HG03039 (cell line): ENCODE results near the gene NPAS2.
A peak's percentile ranks its signal among the peaks of the same experiment; 100 is the strongest.

Experiments
- ATAC-seq: cut with Tn5 transposase; IDR thresholded peaks from one replicate; pipeline ENCODE4 v1.9.1; 2021; ENCODE audit warnings: mild to moderate bottlenecking, moderate library complexity; ENCODE audit not compliant: unreplicated experiment

NPAS2 gene

DNA sequence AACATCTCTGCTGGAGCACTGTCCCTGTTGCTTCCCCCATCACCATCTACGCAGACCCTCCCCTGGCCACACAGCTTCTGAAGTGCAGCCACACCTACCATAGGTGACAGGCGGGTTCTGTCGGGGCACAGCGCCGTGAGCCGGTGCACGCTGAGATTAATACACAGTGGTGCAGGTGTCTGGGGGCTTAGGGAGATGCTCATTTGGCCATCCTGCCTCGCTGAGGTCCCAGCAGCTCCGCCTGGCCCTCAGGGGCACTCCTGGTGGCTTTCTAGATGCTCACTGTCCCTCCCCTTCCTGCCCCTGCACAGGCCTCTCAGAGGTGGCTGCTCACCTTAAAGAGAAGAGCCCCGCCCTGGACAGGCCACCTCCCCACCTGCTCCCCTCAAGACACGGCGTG, 163.3 kb downstream of the NPAS2 start:
- ATAC-seq = no peak

DNA sequence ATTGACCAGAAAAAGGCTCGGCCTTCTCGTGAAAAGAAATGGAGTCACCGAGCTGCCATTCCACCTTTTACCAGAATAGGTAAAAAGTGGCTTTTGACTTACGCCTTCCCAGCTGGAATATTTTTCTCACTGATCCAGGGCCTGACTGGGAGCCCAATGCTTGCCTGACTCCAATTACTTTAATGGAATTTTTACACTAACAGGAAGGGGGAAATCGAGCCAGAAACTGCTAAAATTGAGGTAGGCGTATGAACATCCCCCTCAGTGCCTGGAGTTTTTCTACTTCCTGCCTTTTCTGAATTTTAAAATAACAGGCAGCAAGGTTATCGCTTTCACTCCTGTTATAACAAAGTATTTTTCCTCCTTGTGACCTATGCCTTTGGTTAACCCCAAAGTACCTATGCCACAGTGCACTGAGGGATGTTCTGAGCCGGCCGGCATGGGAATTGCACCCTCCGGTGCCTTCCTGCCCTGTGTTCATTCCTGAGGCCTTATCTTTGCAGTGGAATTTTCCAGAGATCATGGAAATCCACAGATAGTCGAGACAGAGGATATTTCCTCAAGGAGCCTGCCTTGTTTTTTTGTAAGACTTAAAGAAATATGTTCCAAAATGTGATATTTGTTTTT, 163.9 kb downstream of the NPAS2 start:
- ATAC-seq = no peak

- ATAC-seq = peak; percentile 58
Observed at GRCh38 chr2:100984892-100985307, 165.0 kb downstream of the NPAS2 start.

DNA sequence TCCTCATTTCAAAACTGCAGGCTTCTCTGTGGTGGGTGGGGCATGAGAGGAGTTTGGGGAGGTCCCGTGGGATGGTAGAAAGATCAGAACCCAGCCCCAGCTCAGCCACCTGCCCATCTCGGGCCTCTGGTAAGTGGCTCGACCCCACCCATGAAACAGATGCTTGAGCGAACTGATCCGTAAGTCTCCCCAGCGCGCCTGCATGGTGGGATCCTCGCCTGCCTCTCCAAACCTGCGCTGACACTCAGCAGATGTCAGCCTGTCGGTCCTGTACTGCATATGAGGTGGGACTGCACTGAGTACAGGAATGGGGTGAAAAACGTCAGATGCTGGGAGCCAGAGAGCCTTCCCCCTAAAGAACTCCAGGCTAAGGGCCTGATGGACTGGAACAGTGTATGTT, 166.2 kb downstream of the NPAS2 start:
- no peak for ATAC-seq

DNA sequence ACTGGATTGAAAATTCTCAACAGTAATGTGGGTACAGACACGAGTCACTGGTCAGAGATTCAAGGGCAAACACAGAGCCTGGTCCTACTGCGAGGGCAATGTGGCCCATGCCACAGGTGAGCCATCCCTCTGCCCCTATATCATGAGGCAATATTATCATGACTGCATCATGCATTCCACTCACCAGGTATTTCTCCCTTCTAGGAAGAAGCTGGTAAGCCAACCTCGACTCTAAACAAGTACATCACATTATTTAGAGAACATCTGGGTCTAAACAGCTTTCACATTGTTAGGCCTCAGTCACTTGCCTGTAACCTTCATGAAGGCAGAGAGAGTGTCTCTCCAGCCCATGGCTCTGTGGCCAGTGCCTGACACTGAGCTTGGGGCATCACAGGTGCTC, 167.6 kb downstream of the NPAS2 start:
- no peak for ATAC-seq

- ATAC-seq = no peak
Observed at GRCh38 chr2:100987974-100988373, 168.0 kb downstream of the NPAS2 start.

DNA sequence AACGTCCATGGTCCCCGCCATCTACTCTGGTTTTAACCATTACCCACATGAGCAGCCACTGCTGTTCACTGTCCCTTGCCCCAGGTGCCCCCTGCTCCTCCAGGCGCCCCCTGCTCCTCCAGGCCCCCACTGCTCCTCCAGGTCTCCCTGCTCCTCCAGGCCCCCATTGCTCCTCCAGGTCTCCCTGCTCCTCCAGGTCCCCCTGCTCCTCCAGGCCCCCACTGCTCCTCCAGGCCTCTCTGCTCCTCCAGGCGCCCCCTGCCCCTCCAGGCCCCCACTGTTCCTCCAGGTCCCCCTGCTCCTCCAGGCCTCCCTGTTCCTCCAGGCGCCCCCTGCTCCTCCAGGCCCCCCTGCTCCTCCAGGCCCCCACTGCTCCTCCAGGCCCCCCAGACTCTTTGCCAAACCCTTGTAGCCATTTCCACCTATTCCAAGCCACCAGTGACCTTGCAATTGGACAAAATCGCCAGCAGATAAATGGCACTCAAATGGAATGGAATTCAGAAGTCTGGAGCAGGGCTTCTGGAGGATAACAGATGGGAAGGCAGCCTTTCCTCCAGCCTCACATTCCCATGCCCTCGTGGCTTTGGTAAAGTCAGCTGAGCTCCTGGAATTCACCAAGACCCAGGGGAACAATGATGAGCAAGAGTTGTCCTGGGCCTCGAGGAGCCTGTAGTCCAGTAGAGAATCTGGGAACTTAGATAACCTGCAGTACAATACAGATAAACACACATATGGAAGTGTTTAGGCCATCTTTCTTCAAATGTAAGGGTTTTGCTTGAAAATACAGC, 168.9 kb downstream of the NPAS2 start:
- no peak for ATAC-seq

DNA sequence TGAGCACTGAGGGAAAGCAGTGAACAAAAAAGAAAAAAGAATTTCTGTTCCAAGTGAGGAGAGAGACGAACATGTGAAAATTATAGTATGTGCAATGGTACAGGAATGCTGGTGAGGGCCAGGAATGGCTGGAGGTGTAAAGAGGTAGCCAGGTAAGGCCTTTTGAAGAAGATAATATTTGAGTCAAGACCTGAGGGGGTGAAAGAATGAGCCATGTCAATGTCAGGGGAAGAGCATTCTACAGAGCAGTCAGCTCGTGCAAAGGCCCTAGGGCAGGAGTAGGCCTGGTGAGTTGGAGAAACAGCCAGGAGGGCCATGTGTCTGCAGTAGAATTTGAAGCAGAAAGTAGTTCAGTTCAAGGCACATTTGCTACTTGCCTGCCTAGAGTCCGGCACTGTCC, 169.7 kb downstream of the NPAS2 start:
- ATAC-seq = no peak

DNA sequence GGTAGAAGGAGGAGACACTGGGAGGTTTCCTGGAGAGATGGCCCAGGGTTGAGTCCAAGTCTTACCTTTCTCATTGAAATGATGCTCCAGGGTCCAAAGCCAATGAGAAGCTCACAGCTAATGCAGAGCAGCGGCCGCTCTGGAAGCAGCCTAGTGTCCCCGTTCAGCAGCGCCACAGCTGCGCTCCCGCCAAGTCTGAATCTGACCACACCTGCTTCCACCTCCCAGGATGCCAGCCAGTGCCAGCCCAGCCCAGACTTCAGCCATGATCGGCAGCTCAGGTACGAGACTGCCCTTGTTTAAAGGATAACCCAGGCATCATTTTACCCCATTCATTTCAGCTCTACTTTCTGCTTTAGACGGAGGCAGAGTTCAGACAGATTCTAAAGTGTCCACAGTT, 170.2 kb downstream of the NPAS2 start:
- ATAC-seq = no peak

DNA sequence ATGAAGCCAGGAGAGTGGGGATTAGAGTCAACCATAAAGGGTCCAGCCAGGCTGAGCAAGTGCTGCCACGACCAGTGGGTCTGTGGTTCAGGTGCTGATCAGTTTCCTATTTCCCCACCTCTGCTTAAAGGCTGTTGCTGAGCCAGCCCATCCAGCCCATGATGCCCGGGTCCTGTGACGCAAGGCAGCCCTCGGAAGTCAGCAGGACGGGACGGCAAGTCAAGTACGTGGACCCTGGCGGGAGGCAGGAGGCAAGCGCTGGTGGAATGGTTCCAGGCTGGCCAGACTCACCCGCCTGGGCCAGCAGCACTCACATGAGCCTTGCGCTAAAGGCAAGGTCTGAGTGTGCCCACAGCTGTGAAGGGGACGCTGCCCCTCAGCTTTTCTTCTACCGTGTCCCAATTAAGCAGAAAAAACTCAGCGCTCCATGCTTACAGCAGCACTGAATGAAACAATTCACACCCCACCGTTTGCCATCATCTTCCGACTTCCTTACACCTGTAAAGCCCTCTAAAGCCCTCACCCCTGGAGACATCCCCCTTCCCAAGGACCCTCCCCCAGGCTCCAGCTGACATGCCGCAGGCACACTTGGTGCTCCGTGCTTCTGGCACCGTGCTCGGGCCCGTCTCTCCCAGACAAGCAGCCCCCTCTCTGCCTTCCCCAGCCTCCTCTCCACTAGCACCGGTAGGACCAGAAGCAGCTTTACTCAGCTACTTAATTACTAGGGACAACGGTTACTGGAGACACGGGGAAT, 170.9 kb downstream of the NPAS2 start:
- ATAC-seq = no peak

DNA sequence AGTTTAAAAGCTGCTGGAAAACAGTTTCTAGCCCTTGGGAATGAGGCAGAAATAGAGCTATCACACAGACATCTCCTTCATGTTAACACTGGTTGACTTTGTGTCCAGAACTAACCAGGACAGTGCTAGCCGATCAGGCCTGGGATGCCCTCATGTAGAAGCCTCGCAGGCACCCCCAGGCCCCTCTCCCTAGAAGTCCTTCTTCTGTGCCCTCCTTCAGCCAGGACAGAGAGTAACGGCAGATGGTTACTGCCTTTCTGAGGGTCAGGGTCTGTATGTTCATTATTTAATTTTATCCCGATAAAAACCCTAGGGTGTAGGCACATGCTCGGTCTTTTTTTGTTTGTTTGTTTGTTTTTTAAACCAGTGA, 171.4 kb downstream of the NPAS2 start:
- ATAC-seq = no peak

DNA sequence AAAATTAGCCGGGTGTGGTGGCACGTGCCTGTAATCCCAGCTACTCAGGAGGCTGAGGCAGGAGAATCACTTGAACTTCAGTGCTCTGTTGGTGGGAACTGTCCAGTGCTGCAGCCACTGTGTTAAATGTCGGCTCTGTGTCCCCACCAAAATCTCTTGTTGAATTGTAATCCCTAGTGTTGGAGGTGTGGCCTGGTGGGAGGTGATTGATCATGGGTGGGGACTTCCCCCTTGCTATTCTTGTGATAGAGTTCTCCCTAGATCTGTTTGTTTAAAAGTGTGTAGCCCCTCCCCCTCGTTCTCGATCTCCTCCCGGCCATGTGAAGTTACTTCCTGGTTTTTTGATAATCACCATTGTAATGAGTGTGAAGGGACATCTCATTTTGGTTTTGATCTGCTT, 172.3 kb downstream of the NPAS2 start:
- ATAC-seq = no peak

DNA sequence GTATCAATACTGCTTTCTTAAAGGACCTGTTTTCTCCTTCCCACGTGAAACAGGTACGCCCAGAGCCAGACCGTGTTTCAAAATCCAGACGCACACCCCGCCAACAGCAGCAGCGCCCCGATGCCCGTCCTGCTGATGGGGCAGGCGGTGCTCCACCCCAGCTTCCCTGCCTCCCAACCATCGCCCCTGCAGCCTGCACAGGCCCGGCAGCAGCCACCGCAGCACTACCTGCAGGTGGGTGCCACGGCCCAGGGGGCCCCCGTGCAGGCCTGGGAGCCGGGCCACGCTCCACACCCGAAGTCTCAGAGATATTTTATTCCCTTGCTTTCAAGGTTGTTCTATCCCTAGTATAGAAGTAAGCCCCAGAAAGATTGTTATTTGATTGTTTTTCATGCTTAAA, 173.4 kb downstream of the NPAS2 start:
- no peak for ATAC-seq

- ATAC-seq = no peak
Observed at GRCh38 chr2:100995309-100996075, 175.6 kb downstream of the NPAS2 start.

DNA sequence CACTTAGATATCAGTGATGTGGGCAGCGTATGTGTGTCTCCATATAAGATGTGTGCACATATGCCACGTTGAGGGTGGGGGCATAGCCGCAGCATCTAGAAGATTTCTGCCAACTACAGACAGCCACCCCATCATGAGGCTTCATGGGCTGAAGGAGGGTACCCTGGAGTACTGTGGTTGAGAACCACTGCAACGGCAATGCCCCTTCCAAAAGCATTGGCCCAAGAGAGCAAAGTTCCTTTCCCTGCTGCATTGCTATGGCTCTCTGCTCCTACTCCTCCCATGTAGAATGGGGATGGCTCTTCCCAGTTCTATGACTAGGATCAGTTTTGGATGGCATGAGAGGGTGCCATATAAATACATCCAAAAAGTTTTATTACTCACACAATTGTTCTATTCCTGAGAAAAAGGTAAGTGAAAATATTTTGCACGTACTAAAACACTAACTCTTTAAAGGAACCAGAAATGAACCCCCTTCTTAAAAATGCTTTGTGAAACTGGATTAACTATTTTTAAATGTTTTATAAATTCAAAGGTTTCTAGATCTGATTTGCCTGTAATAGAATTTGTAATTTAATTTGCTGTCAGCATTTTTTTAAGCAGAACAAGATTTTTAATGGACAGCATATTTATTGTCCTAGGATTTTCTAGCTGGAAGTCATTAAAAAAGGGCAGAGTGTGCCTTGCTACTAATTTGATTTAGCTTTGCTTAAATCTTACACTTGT, 177.7 kb downstream of the NPAS2 start:
- ATAC-seq = no peak

DNA sequence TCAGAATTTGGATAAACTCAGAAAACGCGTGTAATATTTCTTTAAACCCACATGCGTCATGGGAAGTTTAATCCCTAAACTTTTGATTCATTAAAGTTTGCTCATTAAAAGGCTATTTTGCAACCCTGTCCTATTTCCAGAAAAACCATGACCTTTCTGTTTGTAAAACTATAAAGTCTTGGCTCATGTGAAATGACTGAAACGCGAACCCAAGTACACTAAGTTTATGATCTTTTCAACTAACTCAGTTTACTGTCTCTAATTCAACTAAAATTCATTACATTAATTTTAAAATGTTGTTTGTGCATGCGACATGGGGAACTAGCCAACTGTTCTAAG, 178.3 kb downstream of the NPAS2 start:
- ATAC-seq = no peak

DNA sequence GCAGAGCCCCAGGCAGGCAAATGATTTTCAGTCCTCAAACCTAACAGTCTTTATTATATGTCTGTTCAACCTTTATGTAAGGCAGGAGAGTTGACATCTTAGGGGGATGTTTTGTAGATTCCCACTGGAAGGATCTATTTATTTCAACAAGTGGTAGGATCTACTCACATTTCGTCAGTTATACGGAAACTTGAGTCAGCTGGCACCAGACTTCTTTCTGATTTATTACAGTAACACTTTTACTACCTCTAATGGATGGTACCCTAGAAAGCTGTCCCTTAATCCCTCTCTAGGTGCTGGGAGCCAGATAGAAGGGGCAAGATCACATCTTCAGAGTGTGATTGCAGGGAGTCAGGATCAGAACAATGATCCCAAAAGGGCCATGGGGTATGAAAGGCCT, 180.1 kb downstream of the NPAS2 start:
- ATAC-seq = no peak

DNA sequence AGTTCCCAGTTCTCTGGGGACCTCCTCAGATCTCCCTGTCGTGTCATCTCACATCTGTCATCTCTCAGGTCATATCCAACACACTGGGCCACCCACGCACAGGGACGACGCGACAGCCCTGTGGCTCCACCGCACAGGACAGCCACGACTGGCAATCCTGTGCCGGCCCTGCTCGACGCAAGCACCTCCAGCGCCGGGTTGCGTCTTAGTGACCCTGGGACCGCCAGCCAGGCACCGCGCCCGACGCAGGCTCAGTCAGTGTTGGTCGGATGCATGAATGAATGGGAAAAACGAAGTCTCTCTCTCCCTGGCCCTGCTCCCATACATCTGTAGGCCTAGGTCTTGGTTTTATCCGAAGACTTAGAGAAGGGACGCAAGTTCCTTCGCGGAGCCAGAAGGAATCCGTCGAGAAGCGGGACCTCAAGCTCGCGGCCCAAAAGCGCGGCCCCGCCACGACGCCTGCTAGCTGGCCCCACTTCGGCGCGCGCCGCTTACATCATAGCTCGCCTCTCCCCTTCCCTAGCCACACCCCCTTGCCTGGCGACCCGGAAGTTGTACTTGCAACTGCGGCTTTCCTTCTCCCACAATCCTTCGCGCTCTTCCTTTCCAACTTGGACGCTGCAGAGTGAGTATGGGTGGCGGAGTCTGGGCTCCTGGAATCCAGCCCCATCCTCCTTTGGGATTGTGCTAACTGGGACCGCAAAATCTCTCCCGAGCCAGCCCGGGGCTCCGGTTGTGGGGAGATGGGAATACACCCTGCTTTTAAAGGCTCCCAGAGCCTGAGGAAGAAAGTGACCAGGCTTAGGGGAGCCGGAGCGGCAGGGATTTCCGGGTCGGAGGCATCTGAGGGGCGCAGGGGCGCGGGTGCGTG, 182.0 kb downstream of the NPAS2 start, which contains the start of gene RPL31:
RPL31 (plus strand) TSS at position 599 of the 871 bp plus-strand sequence. CDS start 413 bp downstream, outside the sequence.
- ATAC-seq = peak; percentile 93

GRCh38 chr2:101002562-101003277, 182.8 kb downstream of the NPAS2 start:
- no peak for ATAC-seq
